NCI-H1694 (cell line): Measurements from ENCODE around the gene SMIM8.

Experiments used
- DNase-seq: peaks from one replicate; lab custom pipeline; 2025; lab: John Stamatoyannopoulos, UW

SMIM8 gene

GRCh38 chr6:87334683-87335082 lies 12.3 kb downstream of the SMIM8 start:
- DNase-seq: no peak

- no peak for DNase-seq
Observed at GRCh38 chr6:87336367-87336766, 14.0 kb downstream of the SMIM8 start.

GRCh38 chr6:87340230-87340629 lies 17.8 kb downstream of the SMIM8 start:
- DNase-seq: no peak

- DNase-seq: no peak
Observed at GRCh38 chr6:87341158-87341557, 18.8 kb downstream of the SMIM8 start.

- DNase-seq: no peak
Observed at GRCh38 chr6:87341899-87342298, 19.5 kb downstream of the SMIM8 start.

GRCh38 chr6:87342829-87343228 lies 20.4 kb downstream of the SMIM8 start:
- DNase-seq: no peak

- DNase-seq: no peak
Observed at GRCh38 chr6:87344731-87345130, 22.3 kb downstream of the SMIM8 start, which contains the start of gene C6orf163. TSS of gene C6orf163 (plus strand) at chr6:87344813. CDS start at chr6:87345100, 287 bp downstream.

- DNase-seq: no peak
Observed at GRCh38 chr6:87346700-87347099, 24.3 kb downstream of the SMIM8 start.

GRCh38 chr6:87349896-87350295 lies 27.5 kb downstream of the SMIM8 start:
- DNase-seq: no peak

- no peak for DNase-seq
Observed at GRCh38 chr6:87350516-87350915, 28.1 kb downstream of the SMIM8 start.

- DNase-seq: no peak
Observed at GRCh38 chr6:87351583-87351982, 29.2 kb downstream of the SMIM8 start.

GRCh38 chr6:87356181-87356580 lies 33.8 kb downstream of the SMIM8 start:
- DNase-seq: no peak

- no peak for DNase-seq
Observed at GRCh38 chr6:87357479-87358196, 35.2 kb downstream of the SMIM8 start.

GRCh38 chr6:87364602-87365252 lies 42.3 kb downstream of the SMIM8 start:
- DNase-seq: no peak

GRCh38 chr6:87366072-87366827 lies 43.9 kb downstream of the SMIM8 start:
- DNase-seq: no peak

GRCh38 chr6:87366899-87367298 lies 44.5 kb downstream of the SMIM8 start:
- DNase-seq: no peak

GRCh38 chr6:87373377-87373776 lies 51.0 kb downstream of the SMIM8 start:
- no peak for DNase-seq

- DNase-seq: no peak
Observed at GRCh38 chr6:87375315-87375714, 52.9 kb downstream of the SMIM8 start.

- no peak for DNase-seq
Observed at GRCh38 chr6:87376643-87377042, 54.3 kb downstream of the SMIM8 start.

- no peak for DNase-seq
Observed at GRCh38 chr6:87378947-87379346, 56.6 kb downstream of the SMIM8 start.

GRCh38 chr6:87382861-87383260 lies 60.5 kb downstream of the SMIM8 start:
- DNase-seq: no peak

- no peak for DNase-seq
Observed at GRCh38 chr6:87384038-87384437, 61.6 kb downstream of the SMIM8 start.

- no peak for DNase-seq
Observed at GRCh38 chr6:87384449-87384848, 62.1 kb downstream of the SMIM8 start.
